Nucleus accumbens (tissue), 56 donors: Measurements from ENCODE around the gene UGGT2.

Source experiments
- DNase-seq, 56 donors: peaks; one replicate each; lab custom pipeline; 2025; lab: John Stamatoyannopoulos, UW

The UGGT2 gene

DNA sequence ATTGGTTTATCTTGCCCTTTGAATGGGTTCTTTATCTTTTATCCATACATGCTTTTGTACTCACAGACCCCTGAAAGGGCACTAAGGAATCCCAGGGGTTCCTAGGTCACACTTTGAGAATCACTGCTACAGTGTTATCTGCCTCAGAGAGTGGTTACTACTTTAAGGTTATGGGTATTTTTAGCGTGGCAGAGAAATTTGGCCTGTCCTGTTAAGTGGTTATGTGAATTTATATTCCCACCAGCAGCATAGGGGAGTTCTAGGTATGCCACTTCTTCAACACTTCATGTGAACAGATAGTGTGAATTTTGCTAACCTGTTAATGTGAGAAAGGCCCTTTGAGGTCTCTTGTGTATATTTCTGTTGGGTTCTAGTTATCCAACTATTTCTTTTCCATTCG, 300.5 kb downstream of the UGGT2 start:
- no peak for DNase-seq
